ENCODE measurements around the gene MYL9. TPM values are rescaled to one million over a fixed set of nuclear protein-coding genes. Genes with fewer than 3 reads are reported as not detected.

MYL9 gene
- total RNA-seq, 6 donors from 2014 or later = 79.6 to 425 (median 169) TPM

- Histone ChIP-seq H3K4me3 (no peak overlapping the region), H3K4me1 (peaks cover 0 to 4% (median 0%) of the 10 kb centered on the region in 4 donors), H3K27ac (peak overlapping the region in 2 of 4 donors; percentile 22 to 39), H3K27me3 (no peaks in the 10 kb centered on the region), H3K9me3 (no peaks in the 10 kb centered on the region), H3K36me3 (peaks cover 20 to 96% (median 57%) of the 10 kb centered on the region in 4 donors)
- ATAC-seq (ENCODE audit: low FRiP score in 2 of 2) (no peak), DNase-seq (peak in 1 of 2 donors; percentile 78)
- TF ChIP-seq EP300 (IDR thresholded peaks at IDR 0.05) = no peak
- WGBS, 2 donors = 87 to 91% methylated on average over 29 to 31 of the region's 31 CpGs
These were observed 41.4 kb upstream of the MYL9 start for GRCh38 chr20:36499723-36500501.

GRCh38 chr20:36501367-36502006 is 39.8 kb upstream of the MYL9 start:
- Histone ChIP-seq H3K27me3 (no peaks in the 10 kb centered on the region), H3K36me3 (peaks cover 20 to 100% (median 60%) of the 10 kb centered on the region in 4 donors), H3K4me1 (peaks cover 0 to 4% (median 0%) of the 10 kb centered on the region in 4 donors), H3K4me3 (no peak overlapping the region), H3K27ac (no peak overlapping the region), H3K9me3 (no peaks in the 10 kb centered on the region)
- ATAC-seq (ENCODE audit: low FRiP score in 2 of 2) = no peak
- WGBS, 2 donors = 77 to 81% methylated on average over 3 of the region's 3 CpGs
- DNase-seq = no peak
- TF ChIP-seq EP300 (IDR thresholded peaks at IDR 0.05) (no peak), CTCF (IDR thresholded peaks at IDR 0.05) (no peak), POLR2A (IDR thresholded peaks at IDR 0.05) (no peak), POLR2AphosphoS5 (IDR thresholded peaks at IDR 0.05) (no peak)

- Histone ChIP-seq H3K27me3 (no peaks in the 10 kb centered on the region), H3K36me3 (peaks cover 6 to 97% (median 57%) of the 10 kb centered on the region in 4 donors), H3K27ac (no peak overlapping the region), H3K9me3 (no peaks in the 10 kb centered on the region), H3K4me1 (no peaks in the 10 kb centered on the region), H3K4me3 (no peak overlapping the region)
- TF ChIP-seq CTCF (IDR thresholded peaks at IDR 0.05) (peak in 1 of 6 experiments; percentile 7), POLR2AphosphoS5 (IDR thresholded peaks at IDR 0.05) (no peak), POLR2A (IDR thresholded peaks at IDR 0.05) (no peak)
- ATAC-seq (ENCODE audit: low FRiP score in 2 of 2) (no peak), DNase-seq (no peak)
- WGBS, 2 donors = 94 to 95% methylated on average over 4 of the region's 4 CpGs
These were observed 37.0 kb upstream of the MYL9 start for GRCh38 chr20:36504295-36504694.

- no peak overlapping the region for H3K4me3 ChIP-seq
- no peaks in the 10 kb centered on the region for H3K4me1 ChIP-seq
- peaks cover 0 to 97% (median 50%) of the 10 kb centered on the region in 4 donors for H3K36me3 ChIP-seq
- no peaks in the 10 kb centered on the region for H3K9me3 ChIP-seq
- no peak for ATAC-seq (ENCODE audit: low FRiP score in 2 of 2)
- 42 to 44% methylated on average over 1 of the region's 1 CpG for WGBS, 2 donors
- no peak for TF ChIP-seq EP300 (IDR thresholded peaks at IDR 0.05)
- TF ChIP-seq CTCF (IDR thresholded peaks at IDR 0.05) = no peak
- TF ChIP-seq POLR2AphosphoS5 (IDR thresholded peaks at IDR 0.05) = no peak
- TF ChIP-seq POLR2A (IDR thresholded peaks at IDR 0.05) = no peak
- H3K27me3 ChIP-seq = no peaks in the 10 kb centered on the region
- no peak overlapping the region for H3K27ac ChIP-seq
- DNase-seq = no peak
These were observed 35.1 kb upstream of the MYL9 start for GRCh38 chr20:36506253-36506652.

GRCh38 chr20:36507746-36508145 is 33.6 kb upstream of the MYL9 start:
- DNase-seq = no peak
- peaks cover 0 to 97% (median 47%) of the 10 kb centered on the region in 4 donors for H3K36me3 ChIP-seq
- TF ChIP-seq EP300 (IDR thresholded peaks at IDR 0.05) = no peak
- no peak for TF ChIP-seq CTCF (IDR thresholded peaks at IDR 0.05)
- no peak for TF ChIP-seq POLR2A (IDR thresholded peaks at IDR 0.05)
- TF ChIP-seq POLR2AphosphoS5 (IDR thresholded peaks at IDR 0.05) = no peak
- 85 to 89% methylated on average over 6 of the region's 6 CpGs for WGBS, 2 donors
- H3K9me3 ChIP-seq = no peaks in the 10 kb centered on the region
- ATAC-seq (ENCODE audit: low FRiP score in 2 of 2) = no peak
- H3K4me1 ChIP-seq = no peaks in the 10 kb centered on the region
- H3K4me3 ChIP-seq = no peak overlapping the region
- no peaks in the 10 kb centered on the region for H3K27me3 ChIP-seq
- H3K27ac ChIP-seq = no peak overlapping the region
